H1 (cell line): ENCODE data around the gene METAP1D. TPM values are rescaled to one million over a fixed set of nuclear protein-coding genes. Genes with fewer than 3 reads are reported as not detected.

Source experiments
- CTCF ChIA-PET: fragments of 300-600 bp; sonication (Branson Sonifier 250); formaldehyde crosslinking; loops from one replicate; lab custom pipeline; 2021; ENCODE audit not compliant: partially characterized antibody; lab: Charles Lee
- POLR2A ChIA-PET: fragments of 300-600 bp; sonication (Branson Sonifier 250); formaldehyde crosslinking; loops from one replicate; lab custom pipeline; 2021; ENCODE audit warnings: inconsistent platforms; ENCODE audit not compliant: partially characterized antibody; lab: Charles Lee
- DNase-seq, 2 experiments: peaks; one replicate each; pipeline versions ENCODE4 v3.0.0 to v3.0.0-alpha.2; 2010 to 2022; ENCODE audit warnings: low spot score in 2 of 2, low read depth in 1 of 2, mixed read lengths in 1 of 2
- FAIRE-seq: peaks from 2 replicates; lab custom pipeline; 2011; peaks lifted over from hg19 to GRCh38; lab: Jason Lieb, UNC
- H2AFZ ChIP-seq: 2 replicates; pipeline ENCODE4 v1.8.1; 2012; ENCODE audit warnings: low read length, inconsistent platforms
- H2AK5ac ChIP-seq: 2 replicates; pipeline ENCODE4 v1.6.1; 2013; ENCODE audit warnings: low read depth, low read length
- H2BK120ac ChIP-seq: replicated peaks from 2 replicates; pipeline ENCODE3; 2013; ENCODE audit warnings: low read depth, low read length, inconsistent platforms
- H2BK12ac ChIP-seq: 2 replicates; pipeline ENCODE4 v1.6.1; 2013; ENCODE audit warnings: low read depth, low read length
- H2BK15ac ChIP-seq: 2 replicates; pipeline ENCODE4 v1.6.1; 2013; ENCODE audit warnings: low read length
- H2BK20ac ChIP-seq: 2 replicates; pipeline ENCODE4 v1.6.1; 2013; ENCODE audit warnings: low read length
- H2BK5ac ChIP-seq: 2 replicates; pipeline ENCODE4 v1.6.1; 2013; ENCODE audit warnings: low read depth, low read length
- H3K14ac ChIP-seq: 2 replicates; pipeline ENCODE4 v1.6.1; 2013; ENCODE audit warnings: inconsistent platforms; ENCODE audit not compliant: insufficient read length
- H3K18ac ChIP-seq: 2 replicates; pipeline ENCODE4 v1.6.1; 2013; ENCODE audit warnings: low read length; ENCODE audit errors: extremely low read depth
- H3K23ac ChIP-seq: 2 replicates; pipeline ENCODE4 v1.6.1; 2013; ENCODE audit warnings: inconsistent platforms; ENCODE audit not compliant: insufficient read length
- H3K23me2 ChIP-seq: 2 replicates; pipeline ENCODE4 v1.6.1; 2013; ENCODE audit warnings: low read depth, low read length
- H3K27ac ChIP-seq: 2 replicates; pipeline ENCODE4 v1.6.1; 2011; ENCODE audit warnings: low read depth, low read length, inconsistent platforms
- H3K27me3 ChIP-seq, 4 experiments: replicated peaks in 1 of 4; 1 replicate in 1 of 4; 2 replicates in 3 of 4; pipeline versions ENCODE4 v1.6.1 to v1.8.1; 2011 to 2013; ENCODE audit warnings: low read length in 3 of 4, mild to moderate bottlenecking in 3 of 4, inconsistent platforms in 2 of 4, mixed read lengths in 2 of 4, moderate library complexity in 1 of 4; ENCODE audit not compliant: control insufficient read depth in 3 of 4, insufficient read depth in 3 of 4; ENCODE audit errors: extremely low read depth in 1 of 4
- H3K36me3 ChIP-seq, 4 experiments: 2 replicates each; pipeline versions ENCODE4 v1.6.1 to v1.8.1; 2011 to 2013; ENCODE audit warnings: mild to moderate bottlenecking in 4 of 4, low read length in 3 of 4, moderate library complexity in 2 of 4, control low read depth in 1 of 4, inconsistent platforms in 1 of 4; ENCODE audit not compliant: insufficient read depth in 4 of 4, control insufficient read depth in 2 of 4
- H3K4ac ChIP-seq: replicated peaks from 2 replicates; pipeline ENCODE3; 2013; ENCODE audit warnings: low read length, low read depth, mixed read lengths, inconsistent platforms; ENCODE audit not compliant: insufficient read length
- H3K4me1 ChIP-seq, 4 experiments: replicated peaks in 1 of 4; 1 replicate in 1 of 4; 2 replicates in 3 of 4; pipeline versions ENCODE4 v1.6.1 to v1.8.1; 2011 to 2013; ENCODE audit warnings: low read length in 3 of 4, inconsistent platforms in 2 of 4, mixed read lengths in 1 of 4; ENCODE audit not compliant: insufficient read depth in 4 of 4, control insufficient read depth in 3 of 4
- H3K4me2 ChIP-seq, 2 experiments: 2 replicates each; pipeline versions ENCODE4 v1.6.1 to v1.8.1; 2011 to 2013; ENCODE audit warnings: low read depth in 2 of 2, low read length in 2 of 2, control low read depth in 1 of 2, inconsistent platforms in 1 of 2, mild to moderate bottlenecking in 1 of 2; ENCODE audit not compliant: insufficient read depth in 1 of 2
- H3K4me3 ChIP-seq, 4 experiments: fragments of 200-600, 300-600 bp in 1 of 4; sonication (generic), shearing (Covaris generic), sonication (Bioruptor Twin) in 1 of 4; 2 replicates each; pipeline versions ENCODE4 v1.5.1 to v1.8.1; 2011 to 2016; ENCODE audit warnings: low read length in 4 of 4, low read depth in 3 of 4, control low read depth in 2 of 4, inconsistent platforms in 2 of 4, mild to moderate bottlenecking in 2 of 4, mixed read lengths in 1 of 4, moderate library complexity in 1 of 4; ENCODE audit not compliant: insufficient read depth in 2 of 4; ENCODE audit errors: extremely low read depth in 1 of 4
- H3K56ac ChIP-seq: replicated peaks from 2 replicates; pipeline ENCODE3; 2013; ENCODE audit warnings: low read depth, mild to moderate bottlenecking, mixed read lengths, low read length, inconsistent platforms; ENCODE audit not compliant: insufficient read length
- H3K79me1 ChIP-seq: 2 replicates; pipeline ENCODE4 v1.6.1; 2013; ENCODE audit warnings: low read depth, low read length, control low read depth
- H3K79me2 ChIP-seq, 2 experiments: 2 replicates each; pipeline versions ENCODE4 v1.6.1 to v1.8.1; 2012 to 2013; ENCODE audit warnings: low read length in 2 of 2, mild to moderate bottlenecking in 2 of 2, inconsistent platforms in 1 of 2; ENCODE audit not compliant: insufficient read depth in 2 of 2, control insufficient read depth in 1 of 2
- H3K9ac ChIP-seq, 4 experiments: replicated peaks in 1 of 4; 1 replicate in 1 of 4; 2 replicates in 3 of 4; pipeline versions ENCODE4 v1.6.1 to v1.8.1; 2011 to 2013; ENCODE audit warnings: low read depth in 3 of 4, low read length in 3 of 4, control low read depth in 2 of 4, mild to moderate bottlenecking in 2 of 4, moderate library complexity in 2 of 4, inconsistent platforms in 1 of 4; ENCODE audit errors: extremely low read depth in 1 of 4
- H3K9me3 ChIP-seq, 2 experiments: 2 replicates each; pipeline versions ENCODE4 v1.6.1 to v1.8.1; 2012 to 2013; ENCODE audit warnings: mild to moderate bottlenecking in 2 of 2, moderate library complexity in 2 of 2, control low read depth in 1 of 2, inconsistent platforms in 1 of 2, low read depth in 1 of 2, low read length in 1 of 2, mixed read lengths in 1 of 2; ENCODE audit not compliant: insufficient read depth in 2 of 2
- H4K20me1 ChIP-seq, 2 experiments: replicated peaks in 1 of 2; 2 replicates each; pipeline versions ENCODE3 to v1.8.1; 2011 to 2013; ENCODE audit warnings: inconsistent platforms in 2 of 2, low read length in 2 of 2, mild to moderate bottlenecking in 1 of 2; ENCODE audit not compliant: insufficient read depth in 2 of 2, control insufficient read depth in 1 of 2
- H4K5ac ChIP-seq: 2 replicates; pipeline ENCODE4 v1.6.1; 2013; ENCODE audit warnings: low read length, low read depth, mixed read lengths, inconsistent platforms; ENCODE audit not compliant: insufficient read length
- H4K8ac ChIP-seq: 2 replicates; pipeline ENCODE4 v1.8.0; 2013; ENCODE audit warnings: mild to moderate bottlenecking, moderate library complexity, low read length, inconsistent platforms; ENCODE audit not compliant: insufficient read depth; ENCODE audit errors: extremely low read depth
- H4K91ac ChIP-seq: replicated peaks from 2 replicates; pipeline ENCODE3; 2013; ENCODE audit warnings: low read length, mixed read lengths, inconsistent platforms; ENCODE audit not compliant: insufficient read length
- GTF2F1 ChIP-seq: IDR thresholded peaks from 2 replicates; pipeline ENCODE4 v1.6.1; 2012; ENCODE audit warnings: low read depth, low read length, improper control_type of control experiment, borderline replicate concordance
- KDM5A ChIP-seq: fragments of 200-600 bp; IDR thresholded peaks from 2 replicates; pipeline ENCODE4 v1.7.1; 2012; ENCODE audit warnings: mild to moderate bottlenecking, low read length, inconsistent platforms, mixed read lengths
- YY1 ChIP-seq: IDR thresholded peaks from 2 replicates; pipeline ENCODE4 v1.6.1; 2011; ENCODE audit warnings: low read depth, mild to moderate bottlenecking, low read length
- WGBS, 2 experiments: shearing (Covaris generic) in 1 of 2; methylation state at CpG; one replicate each; pipeline versions ENCODE4 v1.1.6 to v1.1.7; 2013 to 2015; ENCODE audit warnings: low lambda C conversion rate in 2 of 2, mixed read lengths in 2 of 2, inconsistent platforms in 1 of 2, low coverage in 1 of 2, missing lambda C conversion rate in 1 of 2; ENCODE audit not compliant: insufficient replicate concordance in 2 of 2, insufficient coverage in 1 of 2, insufficient read length in 1 of 2; ENCODE audit errors: extremely low coverage in 1 of 2, missing lambda C conversion rate in 1 of 2; 5-methylcytosine and 5-hydroxymethylcytosine counted together
- polyA plus RNA-seq, 7 experiments: library from polyadenylated mRNA; depleted of rRNA in 3 of 7; stranded (reverse) in 5 of 7; unstranded in 2 of 7; fragments of >200 nt in 5 of 7; fragments of 200-250 nt in 2 of 7; gene quantifications; 1 replicate in 5 of 7; 2 replicates in 1 of 7; 4 replicates in 1 of 7; pipeline versions ENCODE4 v1.2.1 to v1.2.3, GENCODE V29; 2011 to 2013; ENCODE audit warnings: missing spikeins in 2 of 7, mixed read lengths in 2 of 7
- total RNA-seq: library from RNA; stranded (reverse); fragmentation: NEBNext Ultra II Directional; extraction: Animal tissue kit (Norgen Biotek cat#: 25700); gene quantifications from 2 replicates; pipeline ENCODE4 v1.2.1, GENCODE V29; 2021

The METAP1D gene
- total and polyA plus RNA-seq, 2 of the 8 experiments (the other 6 are each of a cell fraction or from before 2014, with no cell fraction given), result 3.9 to 6.2 TPM

DNA sequence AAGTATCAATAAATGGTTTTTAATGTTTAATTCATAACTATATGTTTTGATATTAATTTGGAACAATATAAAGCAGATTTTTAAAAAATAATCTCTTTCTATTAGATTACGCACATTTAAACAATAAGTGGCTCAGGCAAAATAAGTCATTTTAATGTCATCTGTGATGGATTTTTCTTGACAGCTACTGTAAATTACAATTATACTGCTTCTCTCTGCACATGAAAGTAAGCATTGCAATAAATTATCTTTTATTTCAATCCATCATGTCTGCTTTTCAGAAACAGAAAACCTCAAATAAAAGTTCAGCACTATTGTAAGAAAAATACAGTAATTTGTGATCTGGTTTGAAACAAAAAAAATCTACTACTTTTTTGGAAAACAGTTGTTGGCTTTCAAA is 74.5 kb downstream of the METAP1D start:
- 94% methylated on average over 1 of the region's 1 CpG; no CpG with 5 or more reads in 1 of the 2 experiments for WGBS, 2 experiments
- H2BK5ac ChIP-seq, result no peak overlapping the region
- H3K23me2 ChIP-seq, result no peaks in the 10 kb centered on the region
- H2AFZ ChIP-seq, result no peak overlapping the region
- H3K27me3 ChIP-seq, result peaks cover 10 to 16% (median 13%) of the 10 kb centered on the region in 4 experiments
- no peak overlapping the region for H3K14ac ChIP-seq
- H3K18ac ChIP-seq, result no peak overlapping the region
- H3K9me3 ChIP-seq, result no peaks in the 10 kb centered on the region
- no peak overlapping the region for H2BK12ac ChIP-seq
- no peak overlapping the region for H4K8ac ChIP-seq
- no peak for FAIRE-seq
- DNase-seq, result no peak
- ChIA-PET POLR2A (no interaction called here), CTCF (interaction anchor here (1.4 kb wide), 1 partner anchor 30 kb away, joined by 3 read pairs; no protein-coding TSS in a partner anchor)
- H4K20me1 ChIP-seq, result peaks cover 2% of the 10 kb centered on the region in 2 experiments
- no peaks in the 10 kb centered on the region for H3K4me1 ChIP-seq
- H4K91ac ChIP-seq, result no peak overlapping the region
- H3K79me1 ChIP-seq, result no peaks in the 10 kb centered on the region
- no peak overlapping the region for H3K23ac ChIP-seq
- H2BK120ac ChIP-seq, result no peak overlapping the region
- no peak overlapping the region for H3K4ac ChIP-seq
- H3K4me2 ChIP-seq, result no peak overlapping the region
- no peaks in the 10 kb centered on the region; a peak in 1 of 8 replicates for H3K36me3 ChIP-seq
- no peak overlapping the region for H2BK15ac ChIP-seq
- no peak overlapping the region for H3K56ac ChIP-seq
- H4K5ac ChIP-seq, result no peak overlapping the region
- no peak overlapping the region for H3K27ac ChIP-seq
- H3K4me3 ChIP-seq, result no peak overlapping the region
- no peaks in the 10 kb centered on the region for H3K79me2 ChIP-seq
- no peak overlapping the region for H2AK5ac ChIP-seq
- H3K9ac ChIP-seq, result no peak overlapping the region
- H2BK20ac ChIP-seq, result no peak overlapping the region
- no peak for TF ChIP-seq YY1
- no peak for TF ChIP-seq GTF2F1
- TF ChIP-seq KDM5A, result no peak
